Caco-2 (cell line): ENCODE results near the gene MCTP1. TPM values are rescaled to one million over a fixed set of nuclear protein-coding genes. Genes with fewer than 3 reads are reported as not detected.

Experiments used
- BruUV-seq: library from RNA; stranded (reverse); fragments of 400-500 nt; replicated peaks from 2 replicates; lab custom pipeline; 2021; lab: Mats Ljungman, UMichigan
- CTCF ChIA-PET: fragments of 300-600 bp; sonication (Branson Sonifier 250); formaldehyde crosslinking; loops from one replicate; lab custom pipeline; 2022; ENCODE audit warnings: antibody characterized with exemption; lab: Charles Lee
- POLR2A ChIA-PET: fragments of 300-600 bp; sonication (Branson Sonifier 250); formaldehyde crosslinking; loops from one replicate; lab custom pipeline; 2022; ENCODE audit warnings: antibody characterized with exemption; lab: Charles Lee
- DNase-seq, 2 experiments: peaks; one replicate each; pipeline versions ENCODE4 v3.0.0 to v3.0.0-alpha.2; 2020 to 2022
- H3K27me3 ChIP-seq: replicated peaks from 2 replicates; pipeline ENCODE4 v1.6.0; 2011; ENCODE audit warnings: low read length; ENCODE audit not compliant: control insufficient read depth, insufficient read depth
- H3K36me3 ChIP-seq: 2 replicates; pipeline ENCODE4 v1.5.1; 2011; ENCODE audit warnings: low read length; ENCODE audit not compliant: control insufficient read depth, insufficient read depth
- H3K4me1 ChIP-seq: fragments of 250-450 bp; sonication (Bioruptor Pico); 2 replicates; pipeline ENCODE4 v1.5.1; 2020; ENCODE audit warnings: mild to moderate bottlenecking
- H3K4me3 ChIP-seq: 2 replicates; pipeline ENCODE4 v1.5.1; 2011; ENCODE audit warnings: low read depth, mild to moderate bottlenecking, control low read depth, low read length
- H3K9me3 ChIP-seq: fragments of 250-450 bp; sonication (Bioruptor Pico); 2 replicates; pipeline ENCODE4 v1.5.1; 2020; ENCODE audit warnings: mild to moderate bottlenecking, moderate library complexity
- H3K27ac Mint-ChIP-seq: one replicate; pipeline ENCODE4 v1.8.0; 2022; ENCODE audit warnings: mixed read lengths; ENCODE audit not compliant: unreplicated experiment
- H3K27me3 Mint-ChIP-seq: one replicate; pipeline ENCODE4 v1.8.0; 2022; ENCODE audit warnings: mixed read lengths; ENCODE audit not compliant: insufficient read depth, unreplicated experiment
- H3K36me3 Mint-ChIP-seq: one replicate; pipeline ENCODE4 v1.8.0; 2022; ENCODE audit warnings: mild to moderate bottlenecking, mixed read lengths; ENCODE audit not compliant: insufficient read depth, unreplicated experiment
- H3K4me1 Mint-ChIP-seq: one replicate; pipeline ENCODE4 v1.8.0; 2022; ENCODE audit warnings: low read depth, mixed read lengths; ENCODE audit not compliant: unreplicated experiment
- H3K4me3 Mint-ChIP-seq: one replicate; pipeline ENCODE4 v1.8.0; 2022; ENCODE audit warnings: mild to moderate bottlenecking, moderate library complexity, mixed read lengths; ENCODE audit not compliant: unreplicated experiment
- H3K9me3 Mint-ChIP-seq: one replicate; pipeline ENCODE4 v1.8.0; 2022; ENCODE audit warnings: mixed read lengths; ENCODE audit not compliant: unreplicated experiment
- CTCF ChIP-seq, 2 experiments: fragments of 200-600 bp in 1 of 2; IDR thresholded peaks; 1 replicate in 1 of 2; 2 replicates in 1 of 2; pipeline versions ENCODE4 v1.5.1 to v1.8.0; 2011 to 2022; ENCODE audit warnings: antibody characterized with exemption in 1 of 2, control low read depth in 1 of 2, inconsistent platforms in 1 of 2, low read depth in 1 of 2, low read length in 1 of 2, mild to moderate bottlenecking in 1 of 2, moderate library complexity in 1 of 2; ENCODE audit not compliant: insufficient read depth in 1 of 2, severe bottlenecking in 1 of 2, unreplicated experiment in 1 of 2
- intact Hi-C: fragments of 100-400 bp; cut with micrococcal nuclease; formaldehyde crosslinking; loops from one replicate; pipeline ENCODE4 v1.10.0; 2022; ENCODE audit not compliant: unreplicated experiment
- total RNA-seq: library from RNA; stranded (reverse); gene quantifications from 2 replicates; pipeline ENCODE4 v1.2.3, GENCODE V29; 2022

Gene MCTP1
- total RNA-seq, 1 experiment from 2014 or later = 3.2 TPM

GRCh38 chr5:94693043-94693822 is 591.7 kb downstream of the MCTP1 start:
- H3K4me3 Mint-ChIP-seq = no peak overlapping the region
- POLR2A ChIA-PET = no interaction called here

GRCh38 chr5:94692581-94692980 is 592.3 kb downstream of the MCTP1 start:
- Histone ChIP-seq H3K4me1 (no peaks in the 10 kb centered on the region), H3K9me3 (no peaks in the 10 kb centered on the region), H3K4me3 (no peak overlapping the region), H3K27me3 (no peaks in the 10 kb centered on the region), H3K36me3 (no peaks in the 10 kb centered on the region; the same call in none of the 2 replicates)
- no TSS peak for BruUV-seq
- Mint-ChIP-seq H3K9me3 (no peaks in the 10 kb centered on the region), H3K4me1 (no peaks in the 10 kb centered on the region), H3K4me3 (no peak overlapping the region), H3K27ac (no peak overlapping the region), H3K36me3 (peaks cover 5% of the 10 kb centered on the region), H3K27me3 (no peaks in the 10 kb centered on the region)
- intact Hi-C loops = loop anchor here (2.0 kb wide), 2 partner anchors 46 to 74 kb away; partner anchors contain the start of genes KIAA0825 and SLF1
- no peak for TF ChIP-seq CTCF (IDR thresholded peaks at IDR 0.05; ENCODE audit: insufficient read depth in 1 of 2, low read depth in 1 of 2, low read length in 1 of 2, severe bottlenecking in 1 of 2, unreplicated experiment in 1 of 2)
- ChIA-PET POLR2A (no interaction called here), CTCF (interaction anchor here (1.4 kb wide), 1 partner anchor 168 kb away, joined by 7 read pairs; no protein-coding TSS in a partner anchor)
- no peak for DNase-seq

More at GRCh38 chr5:94693043-94693822, 591.7 kb downstream of the MCTP1 start:
- DNase-seq = peak in 1 of 2 experiments; percentile 19
- Mint-ChIP-seq H3K9me3 (no peaks in the 10 kb centered on the region), H3K36me3 (peaks cover 5% of the 10 kb centered on the region), H3K27ac (no peak overlapping the region), H3K4me1 (no peaks in the 10 kb centered on the region), H3K27me3 (no peaks in the 10 kb centered on the region)
- Histone ChIP-seq H3K9me3 (no peaks in the 10 kb centered on the region), H3K27me3 (no peaks in the 10 kb centered on the region), H3K4me3 (no peak overlapping the region), H3K4me1 (no peaks in the 10 kb centered on the region), H3K36me3 (no peaks in the 10 kb centered on the region; the same call in none of the 2 replicates)
- BruUV-seq = no TSS peak
- CTCF ChIA-PET = interaction anchor here (1.4 kb wide), 1 partner anchor 168 kb away, joined by 7 read pairs; no protein-coding TSS in a partner anchor
- peak; percentile 38 to 49 for TF ChIP-seq CTCF (IDR thresholded peaks at IDR 0.05; ENCODE audit: insufficient read depth in 1 of 2, low read depth in 1 of 2, low read length in 1 of 2, severe bottlenecking in 1 of 2, unreplicated experiment in 1 of 2)
- intact Hi-C loops = loop anchor here (1.0 to 2.0 kb wide), 3 partner anchors 46 to 168 kb away; partner anchors contain the start of genes KIAA0825 and SLF1

GRCh38 chr5:94691949-94692348 is 592.9 kb downstream of the MCTP1 start:
- peaks cover 9% of the 10 kb centered on the region for H3K36me3 Mint-ChIP-seq
- intact Hi-C loops = loop anchor here (2.0 kb wide), 2 partner anchors 47 to 73 kb away; partner anchors contain the start of genes KIAA0825 and SLF1
- no peaks in the 10 kb centered on the region for H3K9me3 Mint-ChIP-seq
- Histone ChIP-seq H3K27me3 (no peaks in the 10 kb centered on the region), H3K4me3 (no peak overlapping the region), H3K4me1 (no peaks in the 10 kb centered on the region), H3K9me3 (no peaks in the 10 kb centered on the region), H3K36me3 (no peaks in the 10 kb centered on the region; the same call in none of the 2 replicates)
- BruUV-seq = no TSS peak
- ChIA-PET POLR2A (no interaction called here), CTCF (interaction anchor here (1.4 kb wide), 1 partner anchor 167 kb away, joined by 7 read pairs; no protein-coding TSS in a partner anchor)
- TF ChIP-seq CTCF (IDR thresholded peaks at IDR 0.05; ENCODE audit: insufficient read depth in 1 of 2, low read depth in 1 of 2, low read length in 1 of 2, severe bottlenecking in 1 of 2, unreplicated experiment in 1 of 2) = no peak
- H3K27me3 Mint-ChIP-seq = no peaks in the 10 kb centered on the region
- no peak overlapping the region for H3K4me3 Mint-ChIP-seq
- no peaks in the 10 kb centered on the region for H3K4me1 Mint-ChIP-seq
- no peak for DNase-seq
- no peak overlapping the region for H3K27ac Mint-ChIP-seq
